GM23338 (cell line): ENCODE results near the gene CCRL2.

Source experiments
- CREB1 ChIP-seq: fragments of 250-450 bp; sonication (Bioruptor Pico); IDR thresholded peaks from 2 replicates; pipeline ENCODE4 v1.5.0; 2020; ENCODE audit warnings: low read depth, mild to moderate bottlenecking, moderate library complexity
- EZH2 ChIP-seq: fragments of 200-600 bp; sonication (generic); IDR thresholded peaks from one replicate; pipeline ENCODE4 v1.8.0; 2017; ENCODE audit warnings: antibody characterized with exemption, mild to moderate bottlenecking, low read depth; ENCODE audit not compliant: unreplicated experiment
- EZH2phosphoT487 ChIP-seq: fragments of 200-600 bp; sonication (generic); IDR thresholded peaks from one replicate; pipeline ENCODE4 v1.8.1; 2018; ENCODE audit warnings: antibody characterized with exemption; ENCODE audit not compliant: unreplicated experiment
- JUNB ChIP-seq: IDR thresholded peaks from one replicate; pipeline ENCODE4 v1.6.1; 2016; ENCODE audit warnings: antibody characterized with exemption; ENCODE audit not compliant: unreplicated experiment
- NANOG ChIP-seq: IDR thresholded peaks from 2 replicates; pipeline ENCODE4 v1.6.1; 2016; ENCODE audit warnings: antibody characterized with exemption, borderline replicate concordance
- POLR2AphosphoS5 ChIP-seq: IDR thresholded peaks from 2 replicates; pipeline ENCODE4 v1.6.1; 2016; ENCODE audit warnings: antibody characterized with exemption, low read depth
- STAT1 ChIP-seq: IDR thresholded peaks from one replicate; pipeline ENCODE4 v1.6.1; 2016; ENCODE audit warnings: antibody characterized with exemption; ENCODE audit not compliant: unreplicated experiment
- ZNF114 ChIP-seq: fragments of 250-450 bp; sonication (Bioruptor Pico); IDR thresholded peaks from 2 replicates; pipeline ENCODE4 v1.5.0; 2020; ENCODE audit warnings: mild to moderate bottlenecking, moderate library complexity
- ZNF331 ChIP-seq: fragments of 250-450 bp; sonication (Bioruptor Pico); IDR thresholded peaks from 2 replicates; pipeline ENCODE4 v1.5.0; 2020; ENCODE audit warnings: low read depth, mild to moderate bottlenecking, moderate library complexity
- TF ChIP-seq, protein P1 (sequence below), 2 experiments: fragments of 200-600 bp in 1 of 2; sonication (generic) in 1 of 2; conservative IDR thresholded peaks; 2 replicates each; pipeline versions ENCODE4 v1.5.1 to v1.6.1; 2016 to 2017; ENCODE audit warnings: antibody characterized with exemption in 2 of 2, low read depth in 2 of 2, mild to moderate bottlenecking in 2 of 2, moderate library complexity in 1 of 2
- TF ChIP-seq, protein P2 (sequence below): IDR thresholded peaks from one replicate; pipeline ENCODE4 v1.6.1; 2018; ENCODE audit warnings: antibody characterized with exemption; ENCODE audit not compliant: unreplicated experiment
- TF ChIP-seq, protein P3 (sequence below): fragments of 250-450 bp; sonication (Bioruptor Pico); IDR thresholded peaks from 2 replicates; pipeline ENCODE4 v1.5.0; 2020; ENCODE audit warnings: mild to moderate bottlenecking, moderate library complexity

DNA sequence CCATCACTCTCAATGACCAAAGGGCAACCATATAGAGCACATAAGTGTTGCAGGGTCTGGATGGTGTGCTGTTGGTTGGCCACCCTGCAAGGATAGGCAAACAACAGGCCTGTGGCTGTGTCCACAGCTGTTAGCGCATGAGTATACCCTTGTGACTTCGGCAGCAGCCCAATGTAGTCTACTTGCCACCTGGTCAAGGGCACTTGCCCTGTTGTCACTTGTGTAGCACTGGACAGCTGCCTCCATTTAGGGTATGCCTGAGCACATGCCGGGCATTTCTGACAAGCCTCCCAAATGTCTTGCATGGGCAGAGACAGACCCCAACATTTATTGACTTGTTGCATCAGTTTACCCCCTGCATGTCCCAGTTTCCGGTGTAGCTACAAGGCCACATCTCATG, 12.8 kb downstream of the CCRL2 start:
- TF ChIP-seq, protein P1, sequence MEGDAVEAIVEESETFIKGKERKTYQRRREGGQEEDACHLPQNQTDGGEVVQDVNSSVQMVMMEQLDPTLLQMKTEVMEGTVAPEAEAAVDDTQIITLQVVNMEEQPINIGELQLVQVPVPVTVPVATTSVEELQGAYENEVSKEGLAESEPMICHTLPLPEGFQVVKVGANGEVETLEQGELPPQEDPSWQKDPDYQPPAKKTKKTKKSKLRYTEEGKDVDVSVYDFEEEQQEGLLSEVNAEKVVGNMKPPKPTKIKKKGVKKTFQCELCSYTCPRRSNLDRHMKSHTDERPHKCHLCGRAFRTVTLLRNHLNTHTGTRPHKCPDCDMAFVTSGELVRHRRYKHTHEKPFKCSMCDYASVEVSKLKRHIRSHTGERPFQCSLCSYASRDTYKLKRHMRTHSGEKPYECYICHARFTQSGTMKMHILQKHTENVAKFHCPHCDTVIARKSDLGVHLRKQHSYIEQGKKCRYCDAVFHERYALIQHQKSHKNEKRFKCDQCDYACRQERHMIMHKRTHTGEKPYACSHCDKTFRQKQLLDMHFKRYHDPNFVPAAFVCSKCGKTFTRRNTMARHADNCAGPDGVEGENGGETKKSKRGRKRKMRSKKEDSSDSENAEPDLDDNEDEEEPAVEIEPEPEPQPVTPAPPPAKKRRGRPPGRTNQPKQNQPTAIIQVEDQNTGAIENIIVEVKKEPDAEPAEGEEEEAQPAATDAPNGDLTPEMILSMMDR (conservative IDR thresholded peaks at IDR 0.05; ENCODE audit: low read depth in 2 of 2): no peak
- TF ChIP-seq POLR2AphosphoS5: no peak
- no peak for TF ChIP-seq EZH2
- no peak for TF ChIP-seq EZH2phosphoT487
- TF ChIP-seq, protein P2, sequence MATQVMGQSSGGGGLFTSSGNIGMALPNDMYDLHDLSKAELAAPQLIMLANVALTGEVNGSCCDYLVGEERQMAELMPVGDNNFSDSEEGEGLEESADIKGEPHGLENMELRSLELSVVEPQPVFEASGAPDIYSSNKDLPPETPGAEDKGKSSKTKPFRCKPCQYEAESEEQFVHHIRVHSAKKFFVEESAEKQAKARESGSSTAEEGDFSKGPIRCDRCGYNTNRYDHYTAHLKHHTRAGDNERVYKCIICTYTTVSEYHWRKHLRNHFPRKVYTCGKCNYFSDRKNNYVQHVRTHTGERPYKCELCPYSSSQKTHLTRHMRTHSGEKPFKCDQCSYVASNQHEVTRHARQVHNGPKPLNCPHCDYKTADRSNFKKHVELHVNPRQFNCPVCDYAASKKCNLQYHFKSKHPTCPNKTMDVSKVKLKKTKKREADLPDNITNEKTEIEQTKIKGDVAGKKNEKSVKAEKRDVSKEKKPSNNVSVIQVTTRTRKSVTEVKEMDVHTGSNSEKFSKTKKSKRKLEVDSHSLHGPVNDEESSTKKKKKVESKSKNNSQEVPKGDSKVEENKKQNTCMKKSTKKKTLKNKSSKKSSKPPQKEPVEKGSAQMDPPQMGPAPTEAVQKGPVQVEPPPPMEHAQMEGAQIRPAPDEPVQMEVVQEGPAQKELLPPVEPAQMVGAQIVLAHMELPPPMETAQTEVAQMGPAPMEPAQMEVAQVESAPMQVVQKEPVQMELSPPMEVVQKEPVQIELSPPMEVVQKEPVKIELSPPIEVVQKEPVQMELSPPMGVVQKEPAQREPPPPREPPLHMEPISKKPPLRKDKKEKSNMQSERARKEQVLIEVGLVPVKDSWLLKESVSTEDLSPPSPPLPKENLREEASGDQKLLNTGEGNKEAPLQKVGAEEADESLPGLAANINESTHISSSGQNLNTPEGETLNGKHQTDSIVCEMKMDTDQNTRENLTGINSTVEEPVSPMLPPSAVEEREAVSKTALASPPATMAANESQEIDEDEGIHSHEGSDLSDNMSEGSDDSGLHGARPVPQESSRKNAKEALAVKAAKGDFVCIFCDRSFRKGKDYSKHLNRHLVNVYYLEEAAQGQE: no peak
- no peak for TF ChIP-seq CREB1 (CRISPR knock-in tag)
- no peak for TF ChIP-seq JUNB
- no peak for TF ChIP-seq ZNF114 (CRISPR knock-in tag)
- no peak for TF ChIP-seq NANOG
- TF ChIP-seq, protein P3, sequence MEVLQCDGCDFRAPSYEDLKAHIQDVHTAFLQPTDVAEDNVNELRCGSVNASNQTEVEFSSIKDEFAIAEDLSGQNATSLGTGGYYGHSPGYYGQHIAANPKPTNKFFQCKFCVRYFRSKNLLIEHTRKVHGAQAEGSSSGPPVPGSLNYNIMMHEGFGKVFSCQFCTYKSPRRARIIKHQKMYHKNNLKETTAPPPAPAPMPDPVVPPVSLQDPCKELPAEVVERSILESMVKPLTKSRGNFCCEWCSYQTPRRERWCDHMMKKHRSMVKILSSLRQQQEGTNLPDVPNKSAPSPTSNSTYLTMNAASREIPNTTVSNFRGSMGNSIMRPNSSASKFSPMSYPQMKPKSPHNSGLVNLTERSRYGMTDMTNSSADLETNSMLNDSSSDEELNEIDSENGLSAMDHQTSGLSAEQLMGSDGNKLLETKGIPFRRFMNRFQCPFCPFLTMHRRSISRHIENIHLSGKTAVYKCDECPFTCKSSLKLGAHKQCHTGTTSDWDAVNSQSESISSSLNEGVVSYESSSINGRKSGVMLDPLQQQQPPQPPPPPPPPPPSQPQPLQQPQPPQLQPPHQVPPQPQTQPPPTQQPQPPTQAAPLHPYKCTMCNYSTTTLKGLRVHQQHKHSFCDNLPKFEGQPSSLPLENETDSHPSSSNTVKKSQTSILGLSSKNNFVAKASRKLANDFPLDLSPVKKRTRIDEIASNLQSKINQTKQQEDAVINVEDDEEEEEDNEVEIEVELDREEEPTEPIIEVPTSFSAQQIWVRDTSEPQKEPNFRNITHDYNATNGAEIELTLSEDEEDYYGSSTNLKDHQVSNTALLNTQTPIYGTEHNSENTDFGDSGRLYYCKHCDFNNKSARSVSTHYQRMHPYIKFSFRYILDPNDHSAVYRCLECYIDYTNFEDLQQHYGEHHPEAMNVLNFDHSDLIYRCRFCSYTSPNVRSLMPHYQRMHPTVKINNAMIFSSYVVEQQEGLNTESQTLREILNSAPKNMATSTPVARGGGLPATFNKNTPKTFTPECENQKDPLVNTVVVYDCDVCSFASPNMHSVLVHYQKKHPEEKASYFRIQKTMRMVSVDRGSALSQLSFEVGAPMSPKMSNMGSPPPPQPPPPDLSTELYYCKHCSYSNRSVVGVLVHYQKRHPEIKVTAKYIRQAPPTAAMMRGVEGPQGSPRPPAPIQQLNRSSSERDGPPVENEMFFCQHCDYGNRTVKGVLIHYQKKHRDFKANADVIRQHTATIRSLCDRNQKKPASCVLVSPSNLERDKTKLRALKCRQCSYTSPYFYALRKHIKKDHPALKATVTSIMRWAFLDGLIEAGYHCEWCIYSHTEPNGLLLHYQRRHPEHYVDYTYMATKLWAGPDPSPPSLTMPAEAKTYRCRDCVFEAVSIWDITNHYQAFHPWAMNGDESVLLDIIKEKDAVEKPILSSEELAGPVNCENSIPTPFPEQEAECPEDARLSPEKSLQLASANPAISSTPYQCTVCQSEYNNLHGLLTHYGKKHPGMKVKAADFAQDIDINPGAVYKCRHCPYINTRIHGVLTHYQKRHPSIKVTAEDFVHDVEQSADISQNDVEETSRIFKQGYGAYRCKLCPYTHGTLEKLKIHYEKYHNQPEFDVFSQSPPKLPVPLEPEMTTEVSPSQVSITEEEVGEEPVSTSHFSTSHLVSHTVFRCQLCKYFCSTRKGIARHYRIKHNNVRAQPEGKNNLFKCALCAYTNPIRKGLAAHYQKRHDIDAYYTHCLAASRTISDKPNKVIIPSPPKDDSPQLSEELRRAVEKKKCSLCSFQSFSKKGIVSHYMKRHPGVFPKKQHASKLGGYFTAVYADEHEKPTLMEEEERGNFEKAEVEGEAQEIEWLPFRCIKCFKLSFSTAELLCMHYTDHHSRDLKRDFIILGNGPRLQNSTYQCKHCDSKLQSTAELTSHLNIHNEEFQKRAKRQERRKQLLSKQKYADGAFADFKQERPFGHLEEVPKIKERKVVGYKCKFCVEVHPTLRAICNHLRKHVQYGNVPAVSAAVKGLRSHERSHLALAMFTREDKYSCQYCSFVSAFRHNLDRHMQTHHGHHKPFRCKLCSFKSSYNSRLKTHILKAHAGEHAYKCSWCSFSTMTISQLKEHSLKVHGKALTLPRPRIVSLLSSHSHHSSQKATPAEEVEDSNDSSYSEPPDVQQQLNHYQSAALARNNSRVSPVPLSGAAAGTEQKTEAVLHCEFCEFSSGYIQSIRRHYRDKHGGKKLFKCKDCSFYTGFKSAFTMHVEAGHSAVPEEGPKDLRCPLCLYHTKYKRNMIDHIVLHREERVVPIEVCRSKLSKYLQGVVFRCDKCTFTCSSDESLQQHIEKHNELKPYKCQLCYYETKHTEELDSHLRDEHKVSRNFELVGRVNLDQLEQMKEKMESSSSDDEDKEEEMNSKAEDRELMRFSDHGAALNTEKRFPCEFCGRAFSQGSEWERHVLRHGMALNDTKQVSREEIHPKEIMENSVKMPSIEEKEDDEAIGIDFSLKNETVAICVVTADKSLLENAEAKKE (CRISPR knock-in tag): no peak
- TF ChIP-seq STAT1: no peak
- TF ChIP-seq ZNF331 (CRISPR knock-in tag): no peak
